Measurements from ENCODE around the gene EEFSEC.

- TF ChIP-seq CTCF (conservative IDR thresholded peaks at IDR 0.05; ENCODE audit: low read depth, low read length) (no peak), EZH2 (IDR thresholded peaks at IDR 0.05; ENCODE audit: low read length, unreplicated experiment) (no peak), EZH2phosphoT487 (IDR thresholded peaks at IDR 0.05; ENCODE audit: borderline replicate concordance, low read length) (no peak)
Measured at GRCh38 chr3:128328546-128329458, 175.5 kb downstream of the EEFSEC start.

Data from PC-3 (cell line).